SU-DHL-6 (cell line): ENCODE measurements around the gene TATDN2.

Source experiments
- H2AFZ ChIP-seq: fragments of 200-600 bp; sonication (generic); 2 replicates; pipeline ENCODE4 v1.6.1; 2014; ENCODE audit warnings: low read depth, mild to moderate bottlenecking, moderate library complexity, mixed read lengths, antibody characterized with exemption, low read length; ENCODE audit not compliant: severe bottlenecking
- H3F3A ChIP-seq: fragments of 200-600 bp; shearing (Covaris generic); 2 replicates; pipeline ENCODE4 v1.6.0; 2016; ENCODE audit warnings: antibody characterized with exemption, mild to moderate bottlenecking; ENCODE audit not compliant: insufficient read depth
- H3K27ac ChIP-seq: fragments of 200-600 bp; sonication (generic); 2 replicates; pipeline ENCODE4 v1.5.1; 2016; ENCODE audit warnings: low read depth, mild to moderate bottlenecking, low read length, moderate library complexity, mixed read lengths
- H3K27me3 ChIP-seq: fragments of 200-600 bp; sonication (generic), shearing (Covaris generic); 2 replicates; pipeline ENCODE4 v1.6.0; 2014; ENCODE audit warnings: mild to moderate bottlenecking, low read length
- H3K36me3 ChIP-seq: fragments of 200-600 bp; sonication (generic); 2 replicates; pipeline ENCODE4 v1.6.1; 2014; ENCODE audit warnings: mild to moderate bottlenecking, low read length, mixed read lengths
- H3K4me2 ChIP-seq: fragments of 300-600, 200-600 bp; shearing (Covaris generic), sonication (generic); 2 replicates; pipeline ENCODE4 v1.6.0; 2014; ENCODE audit warnings: low read length, low read depth, mild to moderate bottlenecking; ENCODE audit not compliant: poor library complexity, severe bottlenecking
- H3K4me3 ChIP-seq: fragments of 200-600 bp; sonication (generic); 2 replicates; pipeline ENCODE4 v1.5.1; 2014; ENCODE audit warnings: antibody characterized with exemption, low read length, mild to moderate bottlenecking, mixed read lengths; ENCODE audit not compliant: insufficient read depth, poor library complexity, severe bottlenecking
- H3K79me2 ChIP-seq: fragments of 200-600 bp; sonication (generic); 2 replicates; pipeline ENCODE4 v1.6.1; 2014; ENCODE audit warnings: mild to moderate bottlenecking, low read length, moderate library complexity; ENCODE audit not compliant: insufficient read depth
- H3K9ac ChIP-seq: fragments of 200-600 bp; sonication (generic); 2 replicates; pipeline ENCODE4 v1.7.0; 2014; ENCODE audit warnings: mild to moderate bottlenecking, low read length
- H3K9me2 ChIP-seq: fragments of 200-600 bp; sonication (generic); replicated peaks from 2 replicates; pipeline ENCODE4 v1.6.1; 2014; ENCODE audit warnings: low read length; ENCODE audit not compliant: insufficient read depth
- H3K9me3 ChIP-seq: fragments of 200-600 bp; sonication (generic); 2 replicates; pipeline ENCODE4 v1.6.1; 2014; ENCODE audit warnings: low read length, mixed read lengths; ENCODE audit not compliant: insufficient read depth
- H4K20me1 ChIP-seq: fragments of 200-600 bp; sonication (generic); 2 replicates; pipeline ENCODE4 v1.6.1; 2014; ENCODE audit warnings: low read depth, mild to moderate bottlenecking, antibody characterized with exemption, low read length, moderate library complexity, mixed read lengths
- CTCF ChIP-seq: fragments of 200-600 bp; sonication (generic); IDR thresholded peaks from one replicate; pipeline ENCODE4 v1.5.1; 2017; ENCODE audit warnings: antibody characterized with exemption, mild to moderate bottlenecking, low read length, moderate library complexity; ENCODE audit not compliant: insufficient read depth, poor library complexity, severe bottlenecking
- EZH2phosphoT487 ChIP-seq: fragments of 200-600 bp; sonication (generic), shearing (Covaris generic); conservative IDR thresholded peaks from 2 replicates; pipeline ENCODE4 v1.6.1; 2018; ENCODE audit warnings: mild to moderate bottlenecking, antibody characterized with exemption, low read length, moderate library complexity, mixed read lengths

TATDN2 gene

DNA sequence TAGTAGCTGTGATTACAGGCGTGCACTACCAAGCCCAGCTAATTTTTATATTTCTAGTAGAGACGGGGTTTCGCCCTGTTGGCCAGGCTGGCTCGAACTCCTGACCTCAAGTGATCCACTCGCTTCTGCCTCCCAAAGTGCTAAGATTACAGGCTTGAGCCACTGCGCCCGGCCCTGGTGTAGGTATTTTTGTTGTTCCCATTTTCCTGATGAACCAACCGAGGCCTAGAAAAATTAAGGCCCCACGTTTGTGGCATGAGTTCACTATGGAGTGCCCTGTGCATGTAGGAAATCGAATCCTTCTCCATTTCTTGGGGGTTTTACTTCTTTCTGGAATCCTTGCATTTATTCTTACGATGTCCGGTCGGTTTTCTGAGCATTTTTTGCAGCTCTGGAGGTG lies 14.3 kb upstream of the TATDN2 start:
- H3K79me2 ChIP-seq: no peaks in the 10 kb centered on the region
- H3K4me2 ChIP-seq: no peak overlapping the region
- H3K36me3 ChIP-seq: no peaks in the 10 kb centered on the region
- TF ChIP-seq CTCF (no peak), EZH2phosphoT487 (no peak)
- H2AFZ ChIP-seq: no peak overlapping the region
- H3K9me2 ChIP-seq: no peaks in the 10 kb centered on the region
- H3K9ac ChIP-seq: no peak overlapping the region
- H4K20me1 ChIP-seq: no peaks in the 10 kb centered on the region
- no peak overlapping the region for H3K27ac ChIP-seq
- H3K9me3 ChIP-seq: no peaks in the 10 kb centered on the region
- H3K27me3 ChIP-seq: no peaks in the 10 kb centered on the region
- no peak overlapping the region for H3K4me3 ChIP-seq
- no peaks in the 10 kb centered on the region for H3F3A ChIP-seq

- Histone ChIP-seq H2AFZ (no peak overlapping the region), H3K9me3 (no peaks in the 10 kb centered on the region), H3K79me2 (no peaks in the 10 kb centered on the region), H3K36me3 (no peaks in the 10 kb centered on the region), H3F3A (no peaks in the 10 kb centered on the region), H3K27ac (no peak overlapping the region), H3K9ac (no peak overlapping the region), H3K9me2 (no peaks in the 10 kb centered on the region), H3K4me2 (no peak overlapping the region), H3K4me3 (no peak overlapping the region), H3K27me3 (no peaks in the 10 kb centered on the region), H4K20me1 (no peaks in the 10 kb centered on the region)
- TF ChIP-seq CTCF (no peak), EZH2phosphoT487 (no peak)
Measured at GRCh38 chr3:10234526-10235230, 13.6 kb upstream of the TATDN2 start.

DNA sequence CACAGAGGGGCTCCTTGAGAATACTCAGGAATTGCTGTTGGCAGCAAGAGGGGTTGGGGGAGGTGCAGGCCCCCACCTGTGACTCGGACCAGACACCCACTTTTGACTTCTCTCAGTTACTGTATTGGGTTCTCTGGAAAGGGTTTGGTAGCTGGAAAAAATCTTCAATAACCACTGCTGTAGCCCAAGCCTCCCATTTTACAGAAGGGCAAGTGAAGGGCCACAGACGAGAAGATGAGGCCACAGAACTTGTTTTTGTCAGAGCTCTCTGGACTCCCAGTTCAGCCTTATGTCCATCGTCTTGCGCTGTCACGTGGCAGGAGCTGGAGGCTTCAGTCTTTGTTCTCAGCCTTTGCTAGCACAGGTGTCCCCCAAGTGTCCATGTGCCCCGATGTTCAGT lies 12.7 kb upstream of the TATDN2 start:
- Histone ChIP-seq H3K9ac (no peak overlapping the region), H2AFZ (no peak overlapping the region), H3K27me3 (no peaks in the 10 kb centered on the region), H4K20me1 (no peaks in the 10 kb centered on the region), H3F3A (no peaks in the 10 kb centered on the region), H3K4me3 (no peak overlapping the region), H3K9me3 (no peaks in the 10 kb centered on the region), H3K36me3 (no peaks in the 10 kb centered on the region), H3K79me2 (no peaks in the 10 kb centered on the region), H3K9me2 (no peaks in the 10 kb centered on the region), H3K4me2 (no peak overlapping the region), H3K27ac (no peak overlapping the region)
- TF ChIP-seq CTCF: no peak
- no peak for TF ChIP-seq EZH2phosphoT487
